HG03432 (cell line): ENCODE measurements around the gene DAB2IP.

Source experiments
- ATAC-seq: cut with Tn5 transposase; IDR thresholded peaks from one replicate; pipeline ENCODE4 v1.9.1; 2021; ENCODE audit warnings: mild to moderate bottlenecking, moderate library complexity; ENCODE audit not compliant: unreplicated experiment

DAB2IP gene

GRCh38 chr9:121813519-121814210 lies 162.2 kb downstream of the DAB2IP start:
- no peak for ATAC-seq

- ATAC-seq, result no peak
Observed at GRCh38 chr9:121814594-121814993, 163.2 kb downstream of the DAB2IP start.

GRCh38 chr9:121815084-121815483 lies 163.7 kb downstream of the DAB2IP start:
- no peak for ATAC-seq

GRCh38 chr9:121815546-121816448 lies 164.4 kb downstream of the DAB2IP start:
- no peak for ATAC-seq

- ATAC-seq, result no peak
Observed at GRCh38 chr9:121816449-121816817, 165.0 kb downstream of the DAB2IP start.

- ATAC-seq, result no peak
Observed at GRCh38 chr9:121816845-121817450, 165.5 kb downstream of the DAB2IP start.

- no peak for ATAC-seq
Observed at GRCh38 chr9:121817476-121817875, 166.0 kb downstream of the DAB2IP start.

- ATAC-seq, result no peak
Observed at GRCh38 chr9:121818016-121818661, 166.7 kb downstream of the DAB2IP start.

- no peak for ATAC-seq
Observed at GRCh38 chr9:121818841-121819427, 167.5 kb downstream of the DAB2IP start.

GRCh38 chr9:121819428-121820231 lies 168.2 kb downstream of the DAB2IP start:
- no peak for ATAC-seq

GRCh38 chr9:121820286-121821005 lies 169.0 kb downstream of the DAB2IP start:
- no peak for ATAC-seq

- no peak for ATAC-seq
Observed at GRCh38 chr9:121821326-121821725, 169.9 kb downstream of the DAB2IP start.

GRCh38 chr9:121822093-121823085 lies 171.0 kb downstream of the DAB2IP start:
- no peak for ATAC-seq

GRCh38 chr9:121823451-121824169 lies 172.2 kb downstream of the DAB2IP start:
- ATAC-seq, result no peak

GRCh38 chr9:121824651-121825030 lies 173.2 kb downstream of the DAB2IP start:
- ATAC-seq, result no peak

- no peak for ATAC-seq
Observed at GRCh38 chr9:121825031-121825691, 173.7 kb downstream of the DAB2IP start.

GRCh38 chr9:121826711-121827110 lies 175.3 kb downstream of the DAB2IP start:
- ATAC-seq, result no peak
